Measurements from ENCODE around the gene HECTD4. TPM values are rescaled to one million over a fixed set of nuclear protein-coding genes. Genes with fewer than 3 reads are reported as not detected.
A peak's percentile ranks its signal among the peaks of the same experiment; 100 is the strongest.

HECTD4 gene
- total and polyA plus RNA-seq, 9 of the 15 experiments (the other 6 are each of a cell fraction or from before 2014, with no cell fraction given) = 3.5 to 33.3 (median 13.5) TPM

- TF ChIP-seq RERE (CRISPR knock-in tag; IDR thresholded peaks at IDR 0.05; ENCODE audit: borderline replicate concordance) = no peak
- peak; percentile 97 for TF ChIP-seq POLR2H (tag; IDR thresholded peaks at IDR 0.05; ENCODE audit: low read depth)
- TF ChIP-seq, protein P1, sequence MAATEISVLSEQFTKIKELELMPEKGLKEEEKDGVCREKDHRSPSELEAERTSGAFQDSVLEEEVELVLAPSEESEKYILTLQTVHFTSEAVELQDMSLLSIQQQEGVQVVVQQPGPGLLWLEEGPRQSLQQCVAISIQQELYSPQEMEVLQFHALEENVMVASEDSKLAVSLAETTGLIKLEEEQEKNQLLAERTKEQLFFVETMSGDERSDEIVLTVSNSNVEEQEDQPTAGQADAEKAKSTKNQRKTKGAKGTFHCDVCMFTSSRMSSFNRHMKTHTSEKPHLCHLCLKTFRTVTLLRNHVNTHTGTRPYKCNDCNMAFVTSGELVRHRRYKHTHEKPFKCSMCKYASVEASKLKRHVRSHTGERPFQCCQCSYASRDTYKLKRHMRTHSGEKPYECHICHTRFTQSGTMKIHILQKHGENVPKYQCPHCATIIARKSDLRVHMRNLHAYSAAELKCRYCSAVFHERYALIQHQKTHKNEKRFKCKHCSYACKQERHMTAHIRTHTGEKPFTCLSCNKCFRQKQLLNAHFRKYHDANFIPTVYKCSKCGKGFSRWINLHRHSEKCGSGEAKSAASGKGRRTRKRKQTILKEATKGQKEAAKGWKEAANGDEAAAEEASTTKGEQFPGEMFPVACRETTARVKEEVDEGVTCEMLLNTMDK (IDR thresholded peaks at IDR 0.05; ENCODE audit: borderline replicate concordance, insufficient read depth, low read depth, low read length, poor library complexity, severe bottlenecking) = no peak
- no peak for TF ChIP-seq SMAD2 (IDR thresholded peaks at IDR 0.05; ENCODE audit: low read depth, low read length)
- peak; percentile 7; the same call in 1 of the 2 replicates for TF ChIP-seq CREM (IDR thresholded peaks at IDR 0.05; ENCODE audit: low read depth)
- no peak for TF ChIP-seq SMAD3 (CRISPR knock-in tag; conservative IDR thresholded peaks at IDR 0.05)
- TF ChIP-seq FOSL1 (tag; conservative IDR thresholded peaks at IDR 0.05) = peak; percentile 48; the same call in 1 of the 2 replicates
- TF ChIP-seq BRCA1 (IDR thresholded peaks at IDR 0.05) = no peak
- no peak for TF ChIP-seq BRCA1 (CRISPR knock-in tag; IDR thresholded peaks at IDR 0.05)
- TF ChIP-seq SP1 (CRISPR knock-in tag; IDR thresholded peaks at IDR 0.05) = peak; percentile 79
- TF ChIP-seq MCM2 (IDR thresholded peaks at IDR 0.05; ENCODE audit: low read depth) = no peak
- TF ChIP-seq POLR2B (IDR thresholded peaks at IDR 0.05; ENCODE audit: low read depth, partially characterized antibody) = peak; percentile 99
- TF ChIP-seq ARID1B (IDR thresholded peaks at IDR 0.05) = 0 out of 2 replicates have a peak, but pooled peaks have one; percentile 5
- TF ChIP-seq ZNF586 (CRISPR knock-in tag; conservative IDR thresholded peaks at IDR 0.05) = no peak
- no peak; the same call in 1 of the 2 replicates for TF ChIP-seq ZBTB17 (CRISPR knock-in tag; IDR thresholded peaks at IDR 0.05)
- TF ChIP-seq MEIS2 (IDR thresholded peaks at IDR 0.05; ENCODE audit: partially characterized antibody) = peak; percentile 34
- no peak for TF ChIP-seq CBX2 (IDR thresholded peaks at IDR 0.05; ENCODE audit: insufficient read depth, low read length, poor library complexity, severe bottlenecking)
- no peak for TF ChIP-seq ATF1 (CRISPR knock-in tag; IDR thresholded peaks at IDR 0.05)
- peak; percentile 68 for TF ChIP-seq ATF1 (tag; IDR thresholded peaks at IDR 0.05)
- TF ChIP-seq POLR3G (IDR thresholded peaks at IDR 0.05; ENCODE audit: extremely low read depth, insufficient read length, insufficient replicate concordance) = no peak
- TF ChIP-seq ARHGAP35 (IDR thresholded peaks at IDR 0.05; ENCODE audit: partially characterized antibody) = no peak
- TF ChIP-seq ZNF134 (CRISPR knock-in tag; conservative IDR thresholded peaks at IDR 0.05) = no peak
- no peak for TF ChIP-seq MCM7 (IDR thresholded peaks at IDR 0.05)
These were observed 27.1 kb upstream of the HECTD4 start, which contains the start of gene RPL6 (continued) for GRCh38 chr12:112409064-112409905.

Data from K562 (cell line).